Activated naive CD8-positive, alpha-beta T cell (primary cell): ENCODE measurements around the gene DUSP23.

Source experiments
- H3K27ac Mint-ChIP-seq: one replicate; pipeline ENCODE4 v1.8.0; 2021; ENCODE audit warnings: mixed read lengths
- H3K27me3 Mint-ChIP-seq: one replicate; pipeline ENCODE4 v1.8.0; 2021; ENCODE audit warnings: mixed read lengths
- H3K36me3 Mint-ChIP-seq: one replicate; pipeline ENCODE4 v1.8.0; 2021; ENCODE audit warnings: mixed read lengths
- H3K4me1 Mint-ChIP-seq: one replicate; pipeline ENCODE4 v1.8.0; 2021; ENCODE audit warnings: low read depth, mixed read lengths
- H3K4me3 Mint-ChIP-seq: one replicate; pipeline ENCODE4 v1.8.0; 2021; ENCODE audit warnings: mild to moderate bottlenecking, mixed read lengths
- H3K9me3 Mint-ChIP-seq: one replicate; pipeline ENCODE4 v1.8.0; 2021; ENCODE audit warnings: low read depth, mixed read lengths

The DUSP23 gene

DNA sequence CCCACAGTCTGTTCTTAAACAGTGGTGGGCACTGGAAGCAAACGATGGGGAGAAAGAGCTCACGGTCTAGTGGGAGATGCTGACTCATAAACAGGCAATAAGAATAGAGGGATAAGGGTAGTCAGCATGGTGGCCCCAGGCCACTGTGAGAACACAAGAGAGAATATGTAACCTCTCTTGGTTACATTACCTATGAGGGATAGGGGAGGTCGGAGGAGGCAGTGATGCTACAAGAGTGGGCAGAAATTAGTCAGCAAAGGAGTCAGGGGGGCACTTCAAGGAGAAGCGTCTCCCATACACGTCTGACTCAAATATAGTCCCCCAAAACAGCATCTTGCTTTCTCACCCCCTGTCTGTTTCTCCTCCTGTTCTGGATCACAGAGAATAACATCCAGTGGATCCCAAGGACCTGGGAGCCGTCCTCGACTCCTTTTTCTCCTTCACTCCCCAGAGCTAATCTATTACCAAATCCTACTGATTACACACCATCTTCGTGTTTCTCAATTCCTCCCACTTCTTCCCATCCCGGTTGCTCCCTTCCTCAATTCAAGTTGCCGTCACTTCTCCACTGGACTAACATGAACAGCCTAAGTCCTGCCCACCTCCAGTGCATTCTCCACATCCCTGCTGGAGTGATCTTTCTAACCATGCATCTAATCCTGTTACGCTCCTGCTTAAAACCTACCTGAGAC is 48.0 kb downstream of the DUSP23 start:
- H3K27ac Mint-ChIP-seq = peak overlapping the region; percentile 38
- H3K4me1 Mint-ChIP-seq = peaks cover 55% of the 10 kb centered on the region
- no peaks in the 10 kb centered on the region for H3K27me3 Mint-ChIP-seq
- no peaks in the 10 kb centered on the region for H3K9me3 Mint-ChIP-seq
- H3K4me3 Mint-ChIP-seq = peak overlapping the region; percentile 18
- peaks cover 5% of the 10 kb centered on the region for H3K36me3 Mint-ChIP-seq

DNA sequence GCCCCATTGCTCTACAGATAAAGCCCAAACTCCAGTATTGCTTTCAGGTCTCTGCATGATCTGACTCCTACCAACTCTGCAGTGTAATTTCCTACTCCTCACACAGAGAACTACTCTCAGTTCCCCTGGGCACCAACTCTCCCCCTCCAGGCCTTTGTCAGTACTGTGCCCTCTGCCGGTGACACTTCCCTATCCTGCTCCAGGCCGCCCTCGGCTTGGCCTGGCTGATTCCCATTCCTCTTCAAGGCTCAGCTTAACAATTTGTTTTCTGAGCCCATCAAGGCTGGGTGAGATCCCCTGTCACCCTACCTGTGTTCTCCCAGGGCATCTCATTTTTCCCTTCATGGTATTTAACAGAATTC is 48.5 kb downstream of the DUSP23 start:
- Mint-ChIP-seq H3K27ac (no peak overlapping the region), H3K27me3 (no peaks in the 10 kb centered on the region), H3K9me3 (no peaks in the 10 kb centered on the region), H3K4me1 (peaks cover 53% of the 10 kb centered on the region), H3K4me3 (peak overlapping the region; percentile 18), H3K36me3 (peaks cover 7% of the 10 kb centered on the region)

DNA sequence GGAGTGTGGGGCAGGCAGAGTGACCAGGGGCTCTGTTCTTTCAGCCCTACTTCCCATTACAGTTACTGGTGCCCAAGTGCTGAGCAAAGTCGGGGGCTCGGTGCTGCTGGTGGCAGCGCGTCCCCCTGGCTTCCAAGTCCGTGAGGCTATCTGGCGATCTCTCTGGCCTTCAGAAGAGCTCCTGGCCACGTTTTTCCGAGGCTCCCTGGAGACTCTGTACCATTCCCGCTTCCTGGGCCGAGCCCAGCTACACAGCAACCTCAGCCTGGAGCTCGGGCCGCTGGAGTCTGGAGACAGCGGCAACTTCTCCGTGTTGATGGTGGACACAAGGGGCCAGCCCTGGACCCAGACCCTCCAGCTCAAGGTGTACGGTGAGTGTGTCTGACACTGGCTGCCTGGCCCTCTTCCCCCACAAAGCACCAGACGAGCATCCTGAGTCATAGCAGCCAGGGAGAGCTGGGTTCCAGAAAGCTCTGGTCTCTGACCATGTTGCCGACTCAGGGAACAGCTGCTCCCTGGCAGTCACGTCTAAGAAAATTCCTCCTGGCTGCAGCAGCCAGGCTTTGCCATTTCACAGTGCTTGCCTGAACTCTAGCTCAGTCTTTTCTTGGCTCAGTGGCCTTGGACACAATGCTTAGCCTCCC is 49.2 kb downstream of the DUSP23 start:
- H3K27ac Mint-ChIP-seq = no peak overlapping the region
- peaks cover 47% of the 10 kb centered on the region for H3K4me1 Mint-ChIP-seq
- H3K36me3 Mint-ChIP-seq = peaks cover 7% of the 10 kb centered on the region
- H3K4me3 Mint-ChIP-seq = no peak overlapping the region
- no peaks in the 10 kb centered on the region for H3K27me3 Mint-ChIP-seq
- H3K9me3 Mint-ChIP-seq = no peaks in the 10 kb centered on the region

DNA sequence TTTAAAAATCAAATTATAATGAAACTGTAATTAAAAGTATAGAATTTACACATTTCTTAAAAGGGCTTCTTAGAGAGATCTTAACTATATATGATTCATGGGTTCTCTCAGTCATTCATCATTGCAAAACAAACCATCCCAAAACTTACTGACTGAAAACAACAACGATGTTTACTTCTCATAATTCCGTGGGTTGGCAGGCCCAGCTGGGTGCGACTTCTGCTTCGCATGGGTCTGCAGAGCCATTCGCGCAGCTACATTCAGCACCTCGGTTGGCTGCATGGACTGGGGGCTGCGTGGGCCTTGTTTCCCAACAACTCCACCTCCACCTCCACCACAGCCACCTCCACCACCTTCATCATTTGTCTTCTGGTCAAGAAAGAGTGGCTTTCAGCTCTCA is 50.0 kb downstream of the DUSP23 start:
- Mint-ChIP-seq H3K27ac (no peak overlapping the region), H3K27me3 (no peaks in the 10 kb centered on the region), H3K9me3 (no peaks in the 10 kb centered on the region), H3K36me3 (peaks cover 9% of the 10 kb centered on the region), H3K4me3 (no peak overlapping the region), H3K4me1 (peaks cover 39% of the 10 kb centered on the region)

DNA sequence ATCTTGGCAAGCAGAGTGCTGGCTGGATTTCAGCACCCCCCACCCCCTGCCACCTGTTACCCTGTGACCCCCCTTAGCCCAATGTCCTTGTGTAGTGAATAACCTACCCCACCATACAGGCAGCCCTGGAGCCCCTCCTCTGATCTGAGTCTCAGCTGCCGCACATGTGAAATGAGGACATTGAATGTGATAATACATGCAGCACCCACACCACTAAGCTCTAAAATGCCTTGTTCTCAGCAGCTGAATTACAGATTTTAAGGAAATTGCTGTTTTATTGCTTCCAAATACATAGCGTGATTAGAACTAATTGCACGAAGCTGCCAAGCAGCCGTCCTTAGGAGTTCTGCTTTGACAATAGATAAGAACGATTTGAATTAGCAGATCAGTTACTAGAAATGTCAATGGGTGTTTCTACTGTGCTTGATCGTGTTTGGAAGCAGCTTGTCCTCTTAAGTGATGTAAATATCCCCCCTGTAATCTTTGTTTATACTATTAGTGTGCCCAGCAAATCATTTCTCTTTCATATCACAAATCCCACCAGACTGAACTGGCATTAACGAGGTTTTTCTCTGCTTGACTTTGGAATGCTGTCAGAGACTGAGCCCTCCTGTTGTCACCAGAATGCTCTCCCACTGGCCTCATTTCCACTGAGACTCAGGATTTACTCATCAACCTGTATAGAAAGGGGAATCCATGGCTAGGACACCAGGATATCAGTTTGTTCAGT is 50.8 kb downstream of the DUSP23 start:
- no peaks in the 10 kb centered on the region for H3K9me3 Mint-ChIP-seq
- peaks cover 13% of the 10 kb centered on the region for H3K36me3 Mint-ChIP-seq
- H3K27ac Mint-ChIP-seq = no peak overlapping the region
- H3K4me1 Mint-ChIP-seq = peaks cover 30% of the 10 kb centered on the region
- no peak overlapping the region for H3K4me3 Mint-ChIP-seq
- no peaks in the 10 kb centered on the region for H3K27me3 Mint-ChIP-seq
